ENCODE data around the gene SELENOP. TPM values are rescaled to one million over a fixed set of nuclear protein-coding genes. Genes with fewer than 3 reads are reported as not detected.

Gene SELENOP
- total RNA-seq, 1 experiment from 2014 or later, result 153 TPM

- H3K9me3 Mint-ChIP-seq (ENCODE audit: unreplicated experiment), result peaks cover 39% of the 10 kb centered on the region
- H3K4me1 Mint-ChIP-seq (ENCODE audit: low read depth, unreplicated experiment), result no peaks in the 10 kb centered on the region
- no peaks in the 10 kb centered on the region for H3K27me3 Mint-ChIP-seq (ENCODE audit: insufficient read depth, unreplicated experiment)
- H3K36me3 Mint-ChIP-seq (ENCODE audit: insufficient read depth, unreplicated experiment), result no peaks in the 10 kb centered on the region
- ChIA-PET CTCF (no interaction called here), POLR2A (no interaction called here)
- Histone ChIP-seq H3K9me3 (peaks cover 29% of the 10 kb centered on the region), H3K4me1 (no peaks in the 10 kb centered on the region), H3K36me3 (ENCODE audit: control insufficient read depth, insufficient read depth, low read length) (no peaks in the 10 kb centered on the region), H3K27me3 (replicated peaks; ENCODE audit: control insufficient read depth, insufficient read depth, low read length) (no peaks in the 10 kb centered on the region), H3K4me3 (ENCODE audit: low read depth, low read length) (no peak overlapping the region)
- no peak for DNase-seq
- intact Hi-C loops (cut with micrococcal nuclease; ENCODE audit: unreplicated experiment), result no loop called here
- H3K27ac Mint-ChIP-seq (ENCODE audit: unreplicated experiment), result no peak overlapping the region
- no peak overlapping the region for H3K4me3 Mint-ChIP-seq (ENCODE audit: unreplicated experiment)
- no peak for TF ChIP-seq CTCF (IDR thresholded peaks at IDR 0.05; ENCODE audit: insufficient read depth in 1 of 2, low read depth in 1 of 2, low read length in 1 of 2, severe bottlenecking in 1 of 2, unreplicated experiment in 1 of 2)
- BruUV-seq (replicated peaks), result no TSS peak
These were observed 20.5 kb downstream of the SELENOP start for GRCh38 chr5:42791151-42791550.

DNA sequence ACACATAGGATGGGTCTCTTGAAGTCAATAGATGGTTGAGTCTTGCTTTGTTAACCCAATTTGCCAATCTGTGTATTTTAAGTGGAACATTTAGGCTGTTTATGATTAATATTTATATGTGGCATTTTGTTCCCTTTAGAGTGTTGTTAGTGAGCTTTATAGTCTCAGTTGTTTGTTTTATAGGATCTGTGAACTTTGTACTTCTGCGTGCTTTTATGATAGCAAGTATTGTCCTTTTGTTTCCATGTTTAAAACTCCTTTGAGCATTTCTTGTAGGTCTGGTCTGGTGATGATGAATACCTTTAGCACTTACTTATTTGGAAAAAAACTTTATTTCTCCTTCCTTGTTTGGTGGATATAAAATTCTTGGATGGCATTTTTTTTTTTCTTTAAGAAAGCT, 23.8 kb downstream of the SELENOP start:
- no TSS peak for BruUV-seq (replicated peaks)
- Mint-ChIP-seq H3K4me1 (ENCODE audit: low read depth, unreplicated experiment) (no peaks in the 10 kb centered on the region), H3K36me3 (ENCODE audit: insufficient read depth, unreplicated experiment) (no peaks in the 10 kb centered on the region), H3K4me3 (ENCODE audit: unreplicated experiment) (no peak overlapping the region), H3K9me3 (ENCODE audit: unreplicated experiment) (peaks cover 52% of the 10 kb centered on the region), H3K27ac (ENCODE audit: unreplicated experiment) (no peak overlapping the region), H3K27me3 (ENCODE audit: insufficient read depth, unreplicated experiment) (no peaks in the 10 kb centered on the region)
- Histone ChIP-seq H3K4me1 (no peaks in the 10 kb centered on the region), H3K9me3 (peaks cover 29% of the 10 kb centered on the region), H3K4me3 (ENCODE audit: low read depth, low read length) (no peak overlapping the region), H3K27me3 (replicated peaks; ENCODE audit: control insufficient read depth, insufficient read depth, low read length) (no peaks in the 10 kb centered on the region), H3K36me3 (ENCODE audit: control insufficient read depth, insufficient read depth, low read length) (no peaks in the 10 kb centered on the region)
- DNase-seq, result no peak
- CTCF ChIA-PET, result no interaction called here
- intact Hi-C loops (cut with micrococcal nuclease; ENCODE audit: unreplicated experiment), result no loop called here
- no peak for TF ChIP-seq CTCF (IDR thresholded peaks at IDR 0.05; ENCODE audit: insufficient read depth in 1 of 2, low read depth in 1 of 2, low read length in 1 of 2, severe bottlenecking in 1 of 2, unreplicated experiment in 1 of 2)
- POLR2A ChIA-PET, result interaction anchor here (0.6 kb wide), 1 partner anchor 34 kb away, joined by 3 read pairs; no protein-coding TSS in a partner anchor

DNA sequence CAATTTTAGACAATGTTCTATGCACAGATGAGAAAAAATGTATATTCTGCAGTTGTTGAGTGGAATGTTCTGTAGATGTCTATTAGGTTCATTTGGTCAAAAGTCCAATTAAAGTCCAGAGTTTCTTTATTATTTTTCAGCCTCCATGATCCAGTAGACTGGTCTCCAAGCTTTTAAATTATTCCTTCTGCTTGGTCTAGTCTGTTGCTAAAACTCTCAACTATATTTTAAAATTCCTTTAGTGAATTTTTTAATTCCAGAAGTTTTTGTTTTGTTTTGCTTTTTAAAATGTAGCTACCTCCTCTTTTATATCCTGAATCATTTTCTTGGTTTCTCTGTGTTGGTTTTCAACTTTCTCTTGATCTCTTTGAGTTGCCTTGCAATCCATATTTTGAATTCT, 24.6 kb downstream of the SELENOP start:
- Histone ChIP-seq H3K27me3 (replicated peaks; ENCODE audit: control insufficient read depth, insufficient read depth, low read length) (no peaks in the 10 kb centered on the region), H3K36me3 (ENCODE audit: control insufficient read depth, insufficient read depth, low read length) (no peaks in the 10 kb centered on the region), H3K4me1 (no peaks in the 10 kb centered on the region), H3K4me3 (ENCODE audit: low read depth, low read length) (no peak overlapping the region), H3K9me3 (peaks cover 26% of the 10 kb centered on the region)
- intact Hi-C loops (cut with micrococcal nuclease; ENCODE audit: unreplicated experiment), result no loop called here
- H3K36me3 Mint-ChIP-seq (ENCODE audit: insufficient read depth, unreplicated experiment), result no peaks in the 10 kb centered on the region
- BruUV-seq (replicated peaks), result no TSS peak
- no peaks in the 10 kb centered on the region for H3K27me3 Mint-ChIP-seq (ENCODE audit: insufficient read depth, unreplicated experiment)
- ChIA-PET POLR2A (interaction anchor here (0.6 kb wide), 1 partner anchor 33 kb away, joined by 3 read pairs; no protein-coding TSS in a partner anchor), CTCF (no interaction called here)
- no peaks in the 10 kb centered on the region for H3K4me1 Mint-ChIP-seq (ENCODE audit: low read depth, unreplicated experiment)
- no peak for TF ChIP-seq CTCF (IDR thresholded peaks at IDR 0.05; ENCODE audit: insufficient read depth in 1 of 2, low read depth in 1 of 2, low read length in 1 of 2, severe bottlenecking in 1 of 2, unreplicated experiment in 1 of 2)
- H3K9me3 Mint-ChIP-seq (ENCODE audit: unreplicated experiment), result peaks cover 52% of the 10 kb centered on the region
- no peak overlapping the region for H3K4me3 Mint-ChIP-seq (ENCODE audit: unreplicated experiment)
- no peak for DNase-seq
- H3K27ac Mint-ChIP-seq (ENCODE audit: unreplicated experiment), result no peak overlapping the region
